SK-N-SH (cell line): ENCODE data around the gene VASP. TPM values are rescaled to one million over a fixed set of nuclear protein-coding genes. Genes with fewer than 3 reads are reported as not detected.

ENCODE experiments used
- CTCF ChIA-PET: fragments of 300-600, 350-600 bp; formaldehyde crosslinking; extraction: SDS; loops from one replicate; lab custom pipeline; 2021; lab: Yijun Ruan, JAX
- POLR2A ChIA-PET: fragments of 350-600 bp; sonication (Branson Sonifier 250); formaldehyde crosslinking; extraction: SDS; loops from one replicate; lab custom pipeline; 2020; ENCODE audit warnings: antibody characterized with exemption, inconsistent platforms; lab: Yijun Ruan, JAX
- DNase-seq: peaks from one replicate; pipeline ENCODE4 v3.0.0; 2012
- H2AFZ ChIP-seq: fragments of 200-600 bp; sonication (generic); 2 replicates; pipeline ENCODE4 v1.8.1; 2016; ENCODE audit warnings: antibody characterized with exemption, mild to moderate bottlenecking, low read depth
- H3F3A ChIP-seq: fragments of 200-600 bp; sonication (generic); replicated peaks from 2 replicates; pipeline ENCODE3; 2016; ENCODE audit warnings: antibody characterized with exemption, mild to moderate bottlenecking; ENCODE audit not compliant: insufficient read depth
- H3K27ac ChIP-seq, 2 experiments: fragments of 200-500 bp in 1 of 2; fragments of 200-600 bp in 1 of 2; sonication (Bioruptor generic) in 1 of 2; sonication (generic), shearing (Covaris generic) in 1 of 2; 2 replicates each; pipeline versions ENCODE4 v1.5.1 to v1.6.1; 2014 to 2016; ENCODE audit warnings: low read depth in 2 of 2, inconsistent platforms in 1 of 2, low read length in 1 of 2, mild to moderate bottlenecking in 1 of 2, mixed read lengths in 1 of 2
- H3K27me3 ChIP-seq: fragments of 200-600 bp; sonication (generic), shearing (Covaris generic); 2 replicates; pipeline ENCODE4 v1.6.1; 2016; ENCODE audit warnings: mixed run types; ENCODE audit not compliant: insufficient read depth
- H3K36me3 ChIP-seq, 2 experiments: fragments of 200-500 bp in 1 of 2; fragments of 200-600 bp in 1 of 2; sonication (Bioruptor generic) in 1 of 2; sonication (generic) in 1 of 2; replicated peaks in 1 of 2; 2 replicates each; pipeline versions ENCODE3 to v1.5.1; 2014 to 2016; ENCODE audit warnings: low read length in 1 of 2, mild to moderate bottlenecking in 1 of 2; ENCODE audit not compliant: insufficient read depth in 2 of 2, control insufficient read depth in 1 of 2
- H3K4me1 ChIP-seq, 2 experiments: fragments of 200-500 bp in 1 of 2; fragments of 200-600 bp in 1 of 2; sonication (Bioruptor generic) in 1 of 2; sonication (generic), shearing (Covaris generic) in 1 of 2; 2 replicates each; pipeline versions ENCODE4 v1.5.1 to v1.6.1; 2014 to 2016; ENCODE audit warnings: low read depth in 1 of 2, low read length in 1 of 2, mixed run types in 1 of 2; ENCODE audit not compliant: insufficient read depth in 2 of 2, control insufficient read depth in 1 of 2
- H3K4me2 ChIP-seq: fragments of 200-600 bp; sonication (generic), shearing (Covaris generic); 2 replicates; pipeline ENCODE4 v1.6.1; 2017; ENCODE audit warnings: mixed run types
- H3K4me3 ChIP-seq, 2 experiments: fragments of 200-500 bp in 1 of 2; fragments of 200-600 bp in 1 of 2; sonication (Bioruptor generic) in 1 of 2; sonication (generic), shearing (Covaris generic) in 1 of 2; 2 replicates each; pipeline versions ENCODE4 v1.5.1 to v1.8.1; 2014 to 2016; ENCODE audit warnings: low read depth in 2 of 2, inconsistent platforms in 1 of 2, low read length in 1 of 2, mild to moderate bottlenecking in 1 of 2, mixed read lengths in 1 of 2, moderate library complexity in 1 of 2
- H3K79me2 ChIP-seq: fragments of 200-600 bp; sonication (generic); 2 replicates; pipeline ENCODE4 v1.8.1; 2017; ENCODE audit warnings: mild to moderate bottlenecking; ENCODE audit not compliant: insufficient read depth
- H3K9ac ChIP-seq: fragments of 200-600 bp; sonication (generic); 2 replicates; pipeline ENCODE4 v1.6.1; 2017; ENCODE audit warnings: mixed run types
- H3K9me2 ChIP-seq: fragments of 200-600 bp; sonication (generic); 2 replicates; pipeline ENCODE4 v1.6.1; 2017; ENCODE audit warnings: mixed run types
- H3K9me3 ChIP-seq: fragments of 200-600 bp; sonication (generic); 2 replicates; pipeline ENCODE4 v1.6.1; 2017; ENCODE audit warnings: mixed run types, mild to moderate bottlenecking, moderate library complexity
- H4K20me1 ChIP-seq: fragments of 200-600 bp; sonication (generic); 2 replicates; pipeline ENCODE4 v1.6.1; 2017; ENCODE audit warnings: mild to moderate bottlenecking, mixed run types; ENCODE audit not compliant: insufficient read depth
- CHD2 ChIP-seq: fragments of 150-350 bp; IDR thresholded peaks from 2 replicates; pipeline ENCODE4 v1.6.1; 2018; ENCODE audit warnings: low read length; ENCODE audit not compliant: partially characterized antibody
- EP300 ChIP-seq, 2 experiments: IDR thresholded peaks; 2 replicates each; pipeline versions ENCODE4 v1.4.0 to v1.6.1; 2012; ENCODE audit warnings: borderline replicate concordance in 1 of 2, low read depth in 1 of 2, low read length in 1 of 2
- EZH2phosphoT487 ChIP-seq: fragments of 200-600 bp; sonication (generic); IDR thresholded peaks from 2 replicates; pipeline ENCODE4 v1.6.1; 2017; ENCODE audit warnings: low read depth, mixed run types, mild to moderate bottlenecking, antibody characterized with exemption, moderate library complexity, borderline replicate concordance
- FOSL2 ChIP-seq: IDR thresholded peaks from 2 replicates; pipeline ENCODE4 v1.4.0; 2012; ENCODE audit warnings: low read depth, mild to moderate bottlenecking, moderate library complexity, borderline replicate concordance
- GABPA ChIP-seq: IDR thresholded peaks from 2 replicates; pipeline ENCODE4 v1.4.0; 2012; ENCODE audit warnings: low read depth, mild to moderate bottlenecking
- IRF3 ChIP-seq: fragments of 150-350 bp; IDR thresholded peaks from 2 replicates; pipeline ENCODE4 v1.6.1; 2016; ENCODE audit warnings: mild to moderate bottlenecking, low read depth, low read length
- MEF2A ChIP-seq: IDR thresholded peaks from 2 replicates; pipeline ENCODE4 v1.4.0; 2012; ENCODE audit warnings: low read depth, borderline replicate concordance
- RAD21 ChIP-seq: IDR thresholded peaks from 2 replicates; pipeline ENCODE4 v1.6.1; 2012; ENCODE audit warnings: mild to moderate bottlenecking, low read length
- RCOR1 ChIP-seq: fragments of 150-350 bp; IDR thresholded peaks from 2 replicates; pipeline ENCODE4 v1.6.1; 2017; ENCODE audit warnings: antibody characterized with exemption, low read length
- RFX5 ChIP-seq: IDR thresholded peaks from 2 replicates; pipeline ENCODE4 v1.6.1; 2012; ENCODE audit warnings: mild to moderate bottlenecking, improper control_type of control experiment, low read length
- RXRA ChIP-seq: IDR thresholded peaks from 2 replicates; pipeline ENCODE4 v1.4.0; 2012; ENCODE audit warnings: low read depth, mild to moderate bottlenecking, borderline replicate concordance
- SIN3A ChIP-seq: IDR thresholded peaks from 2 replicates; pipeline ENCODE4 v1.6.1; 2012; ENCODE audit warnings: low read depth, mild to moderate bottlenecking, low read length, moderate library complexity, borderline replicate concordance
- SMC3 ChIP-seq: IDR thresholded peaks from 2 replicates; pipeline ENCODE4 v1.6.1; 2012; ENCODE audit warnings: low read depth, low read length, improper control_type of control experiment
- USF1 ChIP-seq: IDR thresholded peaks from 2 replicates; pipeline ENCODE4 v1.4.0; 2012; ENCODE audit warnings: low read depth, borderline replicate concordance
- USF2 ChIP-seq: fragments of 150-350 bp; IDR thresholded peaks from 2 replicates; pipeline ENCODE4 v1.6.1; 2017; ENCODE audit warnings: antibody characterized with exemption, low read length, low read depth, borderline replicate concordance
- WGBS: methylation state at CpG from one replicate; pipeline ENCODE4 v1.1.6; 2017; ENCODE audit warnings: low lambda C conversion rate; 5-methylcytosine and 5-hydroxymethylcytosine counted together
- polyA plus RNA-seq, 3 experiments: library from polyadenylated mRNA; depleted of rRNA; stranded (reverse); fragments of >200 nt; gene quantifications; 2 replicates each; pipeline ENCODE4 v1.2.3, GENCODE V29; 2012
- TF ChIP-seq, protein P1 (sequence below): fragments of 200-600 bp; sonication (generic); IDR thresholded peaks from 2 replicates; pipeline ENCODE4 v1.6.1; 2017; ENCODE audit warnings: antibody characterized with exemption, mild to moderate bottlenecking, moderate library complexity

VASP gene
- polyA plus RNA-seq, 1 of the 3 experiments (the other 2 are of a cell fraction) = 37.8 TPM

- H3K27me3 ChIP-seq = no peaks in the 10 kb centered on the region
- ChIA-PET POLR2A (no interaction called here), CTCF (no interaction called here)
- no peak overlapping the region for H3K9ac ChIP-seq
- no peak for TF ChIP-seq EP300 (IDR thresholded peaks at IDR 0.05; ENCODE audit: borderline replicate concordance in 1 of 2, low read depth in 1 of 2, low read length in 1 of 2)
- TF ChIP-seq FOSL2 = no peak
- TF ChIP-seq EZH2phosphoT487 = no peak
- TF ChIP-seq USF2 = no peak
- TF ChIP-seq, protein P1, sequence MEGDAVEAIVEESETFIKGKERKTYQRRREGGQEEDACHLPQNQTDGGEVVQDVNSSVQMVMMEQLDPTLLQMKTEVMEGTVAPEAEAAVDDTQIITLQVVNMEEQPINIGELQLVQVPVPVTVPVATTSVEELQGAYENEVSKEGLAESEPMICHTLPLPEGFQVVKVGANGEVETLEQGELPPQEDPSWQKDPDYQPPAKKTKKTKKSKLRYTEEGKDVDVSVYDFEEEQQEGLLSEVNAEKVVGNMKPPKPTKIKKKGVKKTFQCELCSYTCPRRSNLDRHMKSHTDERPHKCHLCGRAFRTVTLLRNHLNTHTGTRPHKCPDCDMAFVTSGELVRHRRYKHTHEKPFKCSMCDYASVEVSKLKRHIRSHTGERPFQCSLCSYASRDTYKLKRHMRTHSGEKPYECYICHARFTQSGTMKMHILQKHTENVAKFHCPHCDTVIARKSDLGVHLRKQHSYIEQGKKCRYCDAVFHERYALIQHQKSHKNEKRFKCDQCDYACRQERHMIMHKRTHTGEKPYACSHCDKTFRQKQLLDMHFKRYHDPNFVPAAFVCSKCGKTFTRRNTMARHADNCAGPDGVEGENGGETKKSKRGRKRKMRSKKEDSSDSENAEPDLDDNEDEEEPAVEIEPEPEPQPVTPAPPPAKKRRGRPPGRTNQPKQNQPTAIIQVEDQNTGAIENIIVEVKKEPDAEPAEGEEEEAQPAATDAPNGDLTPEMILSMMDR = no peak
- no peak for TF ChIP-seq MEF2A
- no peak for TF ChIP-seq GABPA
- no peak for TF ChIP-seq USF1
- no peak for TF ChIP-seq RXRA
- no peak for TF ChIP-seq RAD21
- TF ChIP-seq CHD2 = no peak
- TF ChIP-seq IRF3 = no peak
- no peak for TF ChIP-seq SIN3A
- no peak for TF ChIP-seq SMC3
- no peak for TF ChIP-seq RCOR1
- TF ChIP-seq RFX5 = no peak
- H3K36me3 ChIP-seq = no peaks in the 10 kb centered on the region
- no peaks in the 10 kb centered on the region for H3K9me3 ChIP-seq
- no peaks in the 10 kb centered on the region for H3K9me2 ChIP-seq
- H3K79me2 ChIP-seq = no peaks in the 10 kb centered on the region
- no peak overlapping the region for H3K4me3 ChIP-seq
- H3F3A ChIP-seq = peaks cover 6% of the 10 kb centered on the region
- H3K4me1 ChIP-seq = no peaks in the 10 kb centered on the region
- no peak overlapping the region for H2AFZ ChIP-seq
- H3K27ac ChIP-seq = no peak overlapping the region
- H4K20me1 ChIP-seq = no peaks in the 10 kb centered on the region
- 92% methylated on average over 9 of the region's 9 CpGs for WGBS
- no peak for DNase-seq
- H3K4me2 ChIP-seq = no peak overlapping the region
These were observed 32.2 kb downstream of the VASP start for GRCh38 chr19:45539459-45539858.
